Upper lobe of left lung (tissue), 6 donors: Measurements from ENCODE around the gene UBASH3A. TPM values are rescaled to one million over a fixed set of nuclear protein-coding genes. Genes with fewer than 3 reads are reported as not detected.
A peak's percentile ranks its signal among the peaks of the same experiment; 100 is the strongest.

Experiments used
- ATAC-seq, 2 donors: fragments of 200-7000 bp; cut with Tn5 transposase; one replicate each; pipeline ENCODE4 v1.9.1; 2022; ENCODE audit warnings: mild to moderate bottlenecking in 2 of 2, moderate library complexity in 2 of 2; ENCODE audit not compliant: low FRiP score in 2 of 2
- DNase-seq, 2 donors: peaks; one replicate each; pipeline ENCODE4 v3.0.0-alpha.2; 2019 to 2020
- H3K27ac ChIP-seq, 4 donors: fragments of 200-600 bp; sonication (generic); one replicate each; pipeline ENCODE4 v1.5.1; 2016 to 2019
- H3K27me3 ChIP-seq, 4 donors: fragments of 200-600 bp; sonication (generic); one replicate each; pipeline ENCODE4 v1.5.1; 2017 to 2019
- H3K36me3 ChIP-seq, 4 donors: fragments of 200-600 bp; sonication (generic); one replicate each; pipeline ENCODE4 v1.5.1; 2016 to 2019
- H3K4me1 ChIP-seq, 4 donors: fragments of 200-600 bp; sonication (generic); one replicate each; pipeline ENCODE4 v1.5.1; 2018 to 2019
- H3K4me3 ChIP-seq, 4 donors: fragments of 200-600 bp; sonication (generic); one replicate each; pipeline ENCODE4 v1.5.1; 2017 to 2019; ENCODE audit warnings: mild to moderate bottlenecking in 2 of 4, moderate library complexity in 1 of 4
- H3K9me3 ChIP-seq, 4 donors: fragments of 200-600 bp; sonication (generic); one replicate each; pipeline ENCODE4 v1.5.1; 2018 to 2019
- CTCF ChIP-seq, 6 experiments: fragments of 450-650 bp in 4 of 6; fragments of 200-600 bp in 2 of 6; sonication (generic) in 2 of 6; IDR thresholded peaks; one replicate each; pipeline ENCODE4 v1.5.1; 2016 to 2019; ENCODE audit warnings: antibody characterized with exemption in 6 of 6
- EP300 ChIP-seq, 4 donors: sonication (generic); formaldehyde crosslinking; IDR thresholded peaks; one replicate each; pipeline ENCODE4 v1.5.1; 2017; ENCODE audit warnings: antibody characterized with exemption in 4 of 4, control low read depth in 2 of 4
- POLR2A ChIP-seq, 4 donors: fragments of 450-650 bp; IDR thresholded peaks; one replicate each; pipeline ENCODE4 v1.5.1; 2016 to 2017; ENCODE audit warnings: antibody characterized with exemption in 4 of 4, mild to moderate bottlenecking in 2 of 4
- POLR2AphosphoS5 ChIP-seq, 2 donors: sonication (generic); formaldehyde crosslinking; IDR thresholded peaks; one replicate each; pipeline ENCODE4 v1.5.1; 2017; ENCODE audit warnings: antibody characterized with exemption in 2 of 2
- WGBS, 2 donors: methylation state at CpG; one replicate each; pipeline ENCODE4 v1.1.5; 2017 to 2018; 5-methylcytosine and 5-hydroxymethylcytosine counted together
- total RNA-seq, 6 donors: library from RNA; depleted of rRNA in 4 of 6; stranded (reverse); fragments of >200 nt in 4 of 6; gene quantifications; one replicate each; pipeline versions ENCODE4 v1.1.0 to v1.2.1, GENCODE V29; 2016 to 2021
- donor health status: DM: no; HTN: no; CAD: no; lungs with moderate emphysema.
- donor health status: DM: no; HTN: yes; CAD: no; lungs with severe emphysema.

UBASH3A gene
- total RNA-seq, 6 donors from 2014 or later: 1.4 to 7.3 (median 2.9) TPM; not detected in 1

- no peak for ATAC-seq
Measured at GRCh38 chr21:42366292-42367010, 37.3 kb upstream of the UBASH3A start, which contains the start of gene TFF1. TSS of gene TFF1 (minus strand) at chr21:42366535. CDS start at chr21:42366495, 40 bp downstream.

GRCh38 chr21:42367367-42368165 lies 36.1 kb upstream of the UBASH3A start:
- no peak overlapping the region for H3K27ac ChIP-seq
- no peak for ATAC-seq
- no peaks in the 10 kb centered on the region for H3K36me3 ChIP-seq
- TF ChIP-seq EP300 (IDR thresholded peaks at IDR 0.05) (no peak), POLR2A (IDR thresholded peaks at IDR 0.05) (no peak), CTCF (IDR thresholded peaks at IDR 0.05) (no peak), POLR2AphosphoS5 (IDR thresholded peaks at IDR 0.05) (no peak)
- H3K27me3 ChIP-seq: no peaks in the 10 kb centered on the region
- WGBS, 2 donors: 87 to 92% methylated on average over 9 to 14 of the region's 14 CpGs
- peak in 1 of 2 donors; percentile 58 for DNase-seq
- H3K4me1 ChIP-seq: no peaks in the 10 kb centered on the region
- no peak overlapping the region for H3K4me3 ChIP-seq
- H3K9me3 ChIP-seq: no peaks in the 10 kb centered on the region

More at GRCh38 chr21:42366292-42367010, 37.3 kb upstream of the UBASH3A start, which contains the start of gene TFF1:
- no peaks in the 10 kb centered on the region for H3K9me3 ChIP-seq
- no peaks in the 10 kb centered on the region for H3K4me1 ChIP-seq
- H3K4me3 ChIP-seq: no peak within 1 kb of the TSS
- no peaks in the 10 kb centered on the region for H3K36me3 ChIP-seq
- no peak within 1 kb of the TSS for H3K27ac ChIP-seq
- H3K27me3 ChIP-seq: no peaks in the 10 kb centered on the region
- DNase-seq: peak; percentile 48 to 52
- WGBS, 2 donors: 74 to 87% methylated on average over 17 to 19 of the region's 19 CpGs
- TF ChIP-seq CTCF (IDR thresholded peaks at IDR 0.05) (no peak), POLR2A (IDR thresholded peaks at IDR 0.05) (no peak), EP300 (IDR thresholded peaks at IDR 0.05) (no peak), POLR2AphosphoS5 (IDR thresholded peaks at IDR 0.05) (no peak)

- TF ChIP-seq CTCF (IDR thresholded peaks at IDR 0.05) (no peak), EP300 (IDR thresholded peaks at IDR 0.05) (no peak), POLR2A (IDR thresholded peaks at IDR 0.05) (no peak), POLR2AphosphoS5 (IDR thresholded peaks at IDR 0.05) (no peak)
- no peaks in the 10 kb centered on the region for H3K4me1 ChIP-seq
- ATAC-seq (no peak), DNase-seq (peak in 1 of 2 donors; percentile 52)
- 80 to 89% methylated on average over 1 to 16 of the region's 16 CpGs for WGBS, 2 donors
- H3K4me3 ChIP-seq: no peak overlapping the region
- H3K9me3 ChIP-seq: no peaks in the 10 kb centered on the region
- no peaks in the 10 kb centered on the region for H3K27me3 ChIP-seq
- H3K27ac ChIP-seq: no peak overlapping the region
- no peaks in the 10 kb centered on the region for H3K36me3 ChIP-seq
Measured at GRCh38 chr21:42369821-42370220, 33.9 kb upstream of the UBASH3A start.

GRCh38 chr21:42370894-42371654 lies 32.6 kb upstream of the UBASH3A start:
- no peaks in the 10 kb centered on the region for H3K27me3 ChIP-seq
- no peak for TF ChIP-seq CTCF (IDR thresholded peaks at IDR 0.05)
- no peak for TF ChIP-seq EP300 (IDR thresholded peaks at IDR 0.05)
- TF ChIP-seq POLR2AphosphoS5 (IDR thresholded peaks at IDR 0.05): no peak
- H3K27ac ChIP-seq: no peak overlapping the region

More at GRCh38 chr21:42370894-42371654, 32.6 kb upstream of the UBASH3A start:
- Histone ChIP-seq H3K9me3 (no peaks in the 10 kb centered on the region), H3K36me3 (no peaks in the 10 kb centered on the region), H3K4me1 (peaks cover 0 to 3% (median 0%) of the 10 kb centered on the region in 4 donors), H3K4me3 (no peak overlapping the region)
- DNase-seq: peak in 1 of 2 donors; percentile 46
- peak in 1 of 2 donors; percentile 12 for ATAC-seq
- 82 to 86% methylated on average over 18 of the region's 18 CpGs for WGBS, 2 donors
